GM12874 (cell line): Measurements from ENCODE around the gene TTC9B.

Experiments used
- TF ChIP-seq, protein P1 (sequence below): IDR thresholded peaks from 2 replicates; pipeline ENCODE4 v1.5.1; 2011; ENCODE audit warnings: low read depth, mild to moderate bottlenecking, control low read depth, low read length, moderate library complexity; ENCODE audit not compliant: insufficient read depth

The TTC9B gene

DNA sequence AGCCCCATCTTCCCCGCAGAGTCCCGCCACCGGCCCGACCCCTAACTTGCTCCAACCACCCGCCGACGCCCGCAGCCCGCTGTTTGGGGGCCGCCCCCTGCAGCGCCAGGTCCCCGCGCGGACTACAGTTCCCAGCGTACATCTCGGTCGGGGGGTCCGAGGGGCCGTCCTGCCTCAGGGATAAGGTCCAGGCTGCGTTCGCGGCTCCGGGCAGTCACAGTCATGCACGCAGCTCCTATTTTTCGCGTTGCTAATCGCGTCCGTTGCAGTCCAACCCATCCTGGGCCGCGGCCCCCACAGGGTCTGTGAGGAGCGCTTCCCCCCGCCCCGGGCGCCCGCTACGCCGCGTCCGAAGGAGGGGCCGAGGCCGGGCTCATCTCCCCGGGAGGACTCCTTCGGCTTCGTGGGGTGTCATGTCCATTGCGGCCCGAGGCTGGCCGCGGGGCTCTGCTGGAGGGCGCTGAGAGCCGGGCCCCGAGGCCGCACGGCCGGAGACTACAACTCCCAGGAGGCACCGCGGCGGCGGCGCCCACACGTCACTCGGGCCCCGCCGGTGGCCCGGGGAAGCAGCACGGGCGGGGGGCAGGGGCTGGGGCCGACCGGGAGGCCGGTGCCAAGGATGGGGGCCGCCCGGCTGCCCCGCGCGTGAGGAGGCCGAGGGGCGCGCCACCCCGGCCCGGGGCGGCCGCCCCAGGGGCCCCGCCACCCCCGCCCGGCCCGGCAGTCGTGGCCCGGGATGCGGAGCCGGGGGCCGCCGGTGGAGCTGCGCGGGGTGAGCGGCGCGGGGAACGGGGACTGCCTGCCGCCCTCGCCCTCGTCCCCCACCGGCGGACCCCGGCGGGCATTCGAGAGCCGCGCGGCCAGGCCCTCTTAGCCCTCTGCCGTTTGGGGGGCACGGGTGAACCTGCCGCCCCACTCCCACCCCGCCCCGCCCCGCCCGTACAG lies 27.0 kb downstream of the TTC9B start, which contains the start of gene MAP3K10:
Gene MAP3K10, plus strand, starts transcription at position 536 of the 945 bp plus-strand sequence. CDS start 606 bp downstream, outside the sequence.
- TF ChIP-seq, protein P1, sequence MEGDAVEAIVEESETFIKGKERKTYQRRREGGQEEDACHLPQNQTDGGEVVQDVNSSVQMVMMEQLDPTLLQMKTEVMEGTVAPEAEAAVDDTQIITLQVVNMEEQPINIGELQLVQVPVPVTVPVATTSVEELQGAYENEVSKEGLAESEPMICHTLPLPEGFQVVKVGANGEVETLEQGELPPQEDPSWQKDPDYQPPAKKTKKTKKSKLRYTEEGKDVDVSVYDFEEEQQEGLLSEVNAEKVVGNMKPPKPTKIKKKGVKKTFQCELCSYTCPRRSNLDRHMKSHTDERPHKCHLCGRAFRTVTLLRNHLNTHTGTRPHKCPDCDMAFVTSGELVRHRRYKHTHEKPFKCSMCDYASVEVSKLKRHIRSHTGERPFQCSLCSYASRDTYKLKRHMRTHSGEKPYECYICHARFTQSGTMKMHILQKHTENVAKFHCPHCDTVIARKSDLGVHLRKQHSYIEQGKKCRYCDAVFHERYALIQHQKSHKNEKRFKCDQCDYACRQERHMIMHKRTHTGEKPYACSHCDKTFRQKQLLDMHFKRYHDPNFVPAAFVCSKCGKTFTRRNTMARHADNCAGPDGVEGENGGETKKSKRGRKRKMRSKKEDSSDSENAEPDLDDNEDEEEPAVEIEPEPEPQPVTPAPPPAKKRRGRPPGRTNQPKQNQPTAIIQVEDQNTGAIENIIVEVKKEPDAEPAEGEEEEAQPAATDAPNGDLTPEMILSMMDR, result no peak

- TF ChIP-seq, protein P1, result no peak
Measured at GRCh38 chr19:40184273-40184672, 33.9 kb downstream of the TTC9B start.

- TF ChIP-seq, protein P1, result no peak
Measured at GRCh38 chr19:40178756-40179155, 39.4 kb downstream of the TTC9B start.

DNA sequence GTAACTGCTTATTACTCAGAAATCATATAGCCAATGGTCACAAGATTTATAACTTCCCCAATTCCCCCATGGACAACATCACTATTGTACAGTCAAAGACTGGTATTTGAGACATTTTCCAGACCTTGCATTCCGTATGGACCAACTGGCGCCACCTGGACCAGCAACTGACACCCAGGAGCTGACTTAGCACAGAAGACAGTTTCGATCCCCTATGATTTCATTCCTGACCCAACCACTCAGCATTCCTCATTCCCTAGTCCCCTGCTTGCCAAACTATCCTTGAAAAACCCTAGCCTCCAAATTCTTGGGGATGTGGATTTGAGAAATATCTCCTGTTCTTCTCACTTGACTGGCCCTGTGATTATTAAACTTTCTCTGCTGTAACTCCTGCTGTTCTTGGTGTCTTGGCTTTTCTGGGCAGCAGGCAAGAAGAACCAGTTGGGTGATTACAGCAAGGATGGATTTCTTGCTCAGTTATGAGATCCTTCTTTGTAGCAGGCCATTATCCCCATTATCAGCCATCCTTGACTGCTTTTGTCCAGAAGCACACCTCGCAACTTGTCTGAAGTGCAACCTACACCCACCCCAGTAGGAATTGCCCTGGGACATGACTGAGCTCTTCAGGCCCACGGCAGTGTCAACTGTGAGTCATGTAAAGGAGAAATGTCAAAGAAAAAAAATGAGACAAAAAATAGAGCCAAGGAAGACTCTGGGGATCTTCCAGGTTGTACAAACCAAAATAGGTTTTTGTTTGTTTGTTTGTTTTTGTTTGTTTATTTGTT lies 40.7 kb downstream of the TTC9B start:
- TF ChIP-seq, protein P1, result no peak

DNA sequence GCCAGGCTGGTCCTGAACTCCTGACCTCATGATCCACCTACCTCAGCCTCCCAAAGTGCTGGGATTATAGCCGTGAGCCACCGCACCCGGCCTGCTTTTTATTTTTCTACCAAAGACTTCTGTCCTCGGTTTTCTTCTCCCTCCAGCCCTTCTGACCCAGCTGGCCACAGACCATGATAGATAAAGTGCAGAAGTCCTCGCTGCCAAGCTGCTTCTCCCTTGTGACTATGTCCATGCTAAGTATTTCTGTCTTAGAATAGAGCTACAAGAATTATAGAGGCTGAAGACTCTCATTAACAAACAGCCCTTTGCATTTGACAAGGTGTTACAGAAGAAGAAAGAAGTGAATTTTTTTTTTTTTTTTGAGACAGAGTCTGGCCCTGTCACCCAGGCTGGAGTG lies 42.4 kb downstream of the TTC9B start:
- TF ChIP-seq, protein P1, result no peak

DNA sequence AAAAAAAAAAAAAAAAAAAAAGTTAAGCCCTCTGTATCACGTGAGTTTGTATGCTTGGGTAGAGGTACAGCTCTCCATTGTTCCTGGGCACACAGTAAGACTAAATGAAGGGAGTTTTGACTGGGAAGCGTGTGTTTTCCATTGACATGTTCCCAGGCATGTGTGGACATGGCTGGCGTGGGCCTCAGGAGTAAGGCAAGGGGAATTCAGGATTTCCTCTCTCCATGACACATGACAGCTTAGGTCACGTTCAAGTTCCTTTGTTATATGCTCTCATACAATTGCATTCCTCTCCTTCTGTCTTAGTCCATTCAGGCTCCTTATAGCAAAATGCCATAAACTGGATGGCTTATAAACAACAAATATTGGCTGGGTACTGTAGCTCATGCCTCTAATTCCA lies 44.1 kb downstream of the TTC9B start:
- TF ChIP-seq, protein P1, result no peak
